ENCODE results near the gene TTC21A.

TTC21A gene

DNA sequence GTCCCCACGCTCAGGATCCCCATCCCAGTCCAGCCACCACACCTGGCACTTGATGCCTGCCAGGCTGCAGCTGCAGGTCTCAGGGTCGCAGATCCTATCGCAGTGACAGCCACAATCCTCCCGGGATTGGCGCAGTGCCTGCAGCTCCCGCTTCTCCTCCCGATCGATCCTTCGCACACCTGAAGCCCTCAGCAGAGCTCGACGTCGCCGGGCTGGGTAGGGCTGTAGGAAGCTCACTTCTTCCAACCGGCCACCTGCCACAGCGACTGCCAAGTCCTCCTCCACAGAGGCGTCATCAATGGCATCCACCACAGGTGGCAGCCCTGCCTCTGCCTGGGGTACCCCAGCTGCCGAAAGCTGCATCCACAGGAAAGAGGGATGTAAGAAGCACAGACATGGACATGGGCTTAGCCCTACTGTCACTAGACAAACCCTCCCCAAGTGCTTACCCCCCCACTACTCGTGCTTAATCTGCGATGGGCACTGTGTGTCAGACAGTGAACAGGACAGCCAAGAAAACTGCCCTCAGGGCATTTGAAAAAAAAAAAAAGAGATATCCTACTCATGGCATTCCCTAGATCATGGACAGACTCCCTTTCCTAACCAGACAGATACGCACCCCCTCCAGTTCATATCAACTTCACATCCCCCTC is 36.7 kb downstream of the TTC21A start:
- no peak for DNase-seq (ENCODE audit: low read depth)

DNA sequence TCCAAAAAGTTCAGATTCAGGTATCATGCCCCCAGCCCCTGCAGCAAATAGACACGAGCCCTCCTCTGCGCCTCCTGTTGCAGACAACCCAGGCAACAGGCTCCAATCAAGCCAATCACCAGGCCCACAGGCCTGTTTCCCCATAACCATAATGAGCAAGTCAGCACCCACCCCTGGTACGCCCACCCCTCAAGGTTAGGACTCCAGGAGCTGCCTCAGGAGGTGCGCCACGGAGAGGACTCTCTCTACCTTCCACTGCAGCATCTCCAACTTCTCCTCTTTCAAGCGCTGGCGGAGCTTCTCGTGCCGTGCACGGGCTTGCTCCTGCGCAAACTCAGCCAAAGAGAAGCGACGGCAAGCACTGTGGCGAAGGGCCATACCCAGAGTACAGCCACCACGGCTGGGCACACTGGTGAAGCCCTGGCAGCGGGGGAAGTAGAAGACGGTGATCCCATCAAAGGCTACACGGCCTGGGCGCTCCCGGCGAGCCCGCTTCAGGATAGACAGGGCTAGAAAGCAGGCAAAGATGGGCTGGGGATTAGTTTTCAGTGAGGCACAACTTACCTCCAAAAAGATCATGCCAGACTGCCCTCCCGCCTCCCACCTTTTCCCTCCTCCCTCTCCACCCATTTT is 37.4 kb downstream of the TTC21A start:
- DNase-seq (ENCODE audit: low read depth), result no peak
- TF ChIP-seq MYC (IDR thresholded peaks at IDR 0.05; ENCODE audit: low read depth, low read length), result no peak
- TF ChIP-seq POLR2A (IDR thresholded peaks at IDR 0.05; ENCODE audit: extremely low read depth, insufficient read length), result no peak

More for the DNA sequence above, 36.7 kb downstream of the TTC21A start:
- TF ChIP-seq, protein P1, sequence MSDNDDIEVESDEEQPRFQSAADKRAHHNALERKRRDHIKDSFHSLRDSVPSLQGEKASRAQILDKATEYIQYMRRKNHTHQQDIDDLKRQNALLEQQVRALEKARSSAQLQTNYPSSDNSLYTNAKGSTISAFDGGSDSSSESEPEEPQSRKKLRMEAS (IDR thresholded peaks at IDR 0.05; ENCODE audit: low read depth, low read length), result no peak
- TF ChIP-seq POLR2A (IDR thresholded peaks at IDR 0.05; ENCODE audit: extremely low read depth, insufficient read length) (no peak), MYC (IDR thresholded peaks at IDR 0.05; ENCODE audit: low read depth, low read length) (no peak), CTCF (IDR thresholded peaks at IDR 0.05; ENCODE audit: low read depth, low read length) (no peak)
- H3K4me3 ChIP-seq (ENCODE audit: low read depth, low read length), result no peak overlapping the region

DNA sequence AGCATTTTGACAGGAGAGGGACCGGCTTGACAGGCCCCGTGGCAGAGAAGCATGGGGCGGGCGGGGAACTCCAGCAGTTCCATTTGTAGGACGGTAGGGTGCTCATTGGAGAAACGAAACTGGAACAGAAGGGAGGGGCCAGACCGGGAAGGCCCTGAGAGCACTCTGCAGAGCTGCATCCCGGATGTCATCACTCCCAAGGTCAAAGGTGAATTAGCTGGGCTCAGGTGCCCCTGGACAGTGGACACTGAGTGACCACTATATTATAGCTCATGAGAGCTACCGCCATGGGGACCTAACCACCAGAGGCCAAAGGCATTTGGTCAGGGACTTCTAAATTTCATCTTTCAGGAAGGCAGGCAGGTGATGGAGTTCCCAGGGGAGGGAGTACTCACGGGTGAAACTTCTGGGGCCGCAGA is 38.6 kb downstream of the TTC21A start:
- H3K4me3 ChIP-seq (ENCODE audit: low read depth, low read length), result no peak overlapping the region
- no peak for DNase-seq (ENCODE audit: low read depth)
- no peak for TF ChIP-seq POLR2A (IDR thresholded peaks at IDR 0.05; ENCODE audit: extremely low read depth, insufficient read length)

More for the DNA sequence above, 37.4 kb downstream of the TTC21A start:
- H3K4me3 ChIP-seq (ENCODE audit: low read depth, low read length), result no peak overlapping the region

DNA sequence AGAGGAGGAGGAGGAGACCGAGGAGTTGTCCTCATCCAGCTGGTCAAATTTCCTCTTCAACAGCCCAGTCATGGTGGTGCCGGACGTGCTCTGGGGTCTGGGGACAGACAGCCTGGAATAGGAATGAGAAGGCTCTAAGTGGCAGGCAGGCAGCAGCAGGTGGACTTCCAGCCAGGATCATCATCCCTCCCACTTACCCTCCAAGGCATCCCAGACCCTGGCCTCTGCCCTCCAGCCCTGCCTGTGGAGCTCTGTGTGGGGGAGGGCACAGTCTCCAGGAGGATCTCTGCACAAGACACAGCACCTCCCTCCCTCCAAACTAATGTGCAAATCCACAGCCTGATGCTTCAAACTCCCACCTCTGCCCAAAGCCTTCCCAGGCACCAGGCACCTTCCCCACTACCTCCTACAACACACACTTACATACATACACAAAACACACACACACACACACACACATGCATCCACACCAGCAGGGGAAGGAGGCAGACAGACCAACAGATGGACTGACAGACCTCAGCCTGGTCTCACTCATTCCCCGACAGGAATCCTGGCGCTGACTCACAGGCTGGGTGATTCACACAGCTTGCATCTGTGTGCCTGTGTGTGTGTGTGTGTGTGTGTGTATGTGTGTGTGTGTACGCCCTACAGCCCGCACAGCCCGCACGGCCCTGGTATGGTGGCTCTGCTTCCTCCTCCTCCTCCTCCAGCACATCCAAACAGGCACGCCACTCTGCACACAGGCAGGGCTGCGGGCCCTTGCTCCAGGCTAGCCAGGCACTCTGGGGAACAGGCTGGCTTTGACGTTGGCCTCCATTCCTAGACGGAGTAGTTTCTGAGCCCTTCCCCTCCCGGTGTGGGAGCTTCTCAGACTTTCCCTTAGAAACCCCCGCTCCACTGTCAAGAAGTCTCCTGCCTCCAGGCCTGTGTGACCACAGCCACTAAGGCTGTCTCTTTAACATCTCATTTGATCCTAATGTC is 39.4 kb downstream of the TTC21A start:
- DNase-seq (ENCODE audit: low read depth), result peak; percentile 87
- TF ChIP-seq CTCF (IDR thresholded peaks at IDR 0.05; ENCODE audit: low read depth, low read length) (no peak), POLR2A (IDR thresholded peaks at IDR 0.05; ENCODE audit: extremely low read depth, insufficient read length) (no peak)
- TF ChIP-seq, protein P1 (IDR thresholded peaks at IDR 0.05; ENCODE audit: low read depth, low read length), result no peak
- peak overlapping the region; percentile 48 for H3K4me3 ChIP-seq (ENCODE audit: low read depth, low read length)

DNA sequence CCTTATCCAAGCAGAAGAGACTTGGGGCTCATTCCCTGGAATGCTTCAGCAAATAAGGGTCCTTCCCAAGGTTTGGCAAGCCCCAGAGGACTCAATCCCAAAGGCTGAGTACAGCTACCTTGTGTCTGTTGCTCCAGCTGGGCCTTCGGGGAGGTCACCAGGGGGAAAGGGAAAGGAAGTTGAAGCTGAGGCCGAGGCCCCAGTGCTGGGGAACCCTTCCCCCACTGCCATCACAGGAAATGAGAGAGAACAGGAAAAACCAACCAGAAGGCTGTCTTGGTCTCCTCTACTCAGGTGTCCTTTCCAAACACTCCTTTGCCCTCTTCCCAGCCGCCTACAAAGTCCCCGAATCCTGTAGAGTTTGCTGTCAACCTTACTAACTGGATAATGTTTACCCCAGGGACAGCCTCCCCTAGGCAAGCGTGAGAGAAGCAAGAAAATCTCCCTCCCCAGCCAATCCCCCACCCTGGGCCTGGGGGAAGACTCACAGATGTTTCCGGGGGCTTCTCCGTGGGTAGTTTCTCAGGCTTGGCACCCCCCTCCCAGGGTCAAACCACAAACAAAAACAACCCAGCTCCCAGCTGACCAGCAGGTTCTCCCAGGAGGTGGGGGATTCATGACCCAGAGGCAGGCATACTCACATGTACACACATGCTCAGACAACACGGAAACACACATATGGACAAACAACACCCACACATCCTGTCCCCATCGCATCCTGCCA is 40.4 kb downstream of the TTC21A start:
- DNase-seq (ENCODE audit: low read depth), result peak; percentile 74
- TF ChIP-seq POLR2A (IDR thresholded peaks at IDR 0.05; ENCODE audit: extremely low read depth, insufficient read length), result no peak
- TF ChIP-seq MYC (IDR thresholded peaks at IDR 0.05; ENCODE audit: low read depth, low read length), result no peak
- TF ChIP-seq, protein P1 (IDR thresholded peaks at IDR 0.05; ENCODE audit: low read depth, low read length), result 0 out of 2 replicates have a peak, but pooled peaks have one; percentile 4
- no peak for TF ChIP-seq CTCF (IDR thresholded peaks at IDR 0.05; ENCODE audit: low read depth, low read length)
- peak overlapping the region; percentile 48 for H3K4me3 ChIP-seq (ENCODE audit: low read depth, low read length)

DNA sequence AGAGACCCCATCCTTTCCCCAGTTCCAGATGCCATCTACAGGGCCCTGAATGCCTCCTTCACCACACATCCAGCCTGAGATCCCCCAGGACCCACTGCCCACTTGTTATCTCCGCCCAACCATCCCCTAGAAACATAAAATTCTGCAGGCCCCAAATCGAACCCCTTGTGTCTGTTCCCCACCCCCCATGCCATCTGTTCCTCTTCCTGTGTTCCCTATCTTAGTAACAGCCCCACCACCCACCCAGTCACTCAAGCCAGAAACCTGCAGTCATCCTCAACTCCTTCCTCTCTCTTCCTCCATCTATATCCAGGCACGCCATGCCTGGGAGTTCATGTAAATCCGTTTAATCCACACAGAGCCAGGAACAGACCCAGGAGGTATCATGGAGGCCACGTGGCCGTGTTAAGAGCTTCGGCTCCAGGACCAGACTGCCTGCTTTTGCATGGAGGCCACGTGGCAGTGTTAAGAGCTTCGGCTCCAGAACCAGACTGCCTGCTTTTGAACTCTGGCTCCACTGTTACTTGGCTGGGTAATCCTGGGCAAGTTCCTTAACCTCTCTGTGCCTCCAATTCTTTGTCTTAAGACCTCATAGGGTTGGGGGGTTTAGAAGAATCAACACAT is 41.1 kb downstream of the TTC21A start:
- TF ChIP-seq, protein P1 (IDR thresholded peaks at IDR 0.05; ENCODE audit: low read depth, low read length), result 0 out of 2 replicates have a peak, but pooled peaks have one; percentile 1
- TF ChIP-seq MYC (IDR thresholded peaks at IDR 0.05; ENCODE audit: low read depth, low read length) (0 out of 2 replicates have a peak, but pooled peaks have one; percentile 18), CTCF (IDR thresholded peaks at IDR 0.05; ENCODE audit: low read depth, low read length) (no peak), POLR2A (IDR thresholded peaks at IDR 0.05; ENCODE audit: extremely low read depth, insufficient read length) (no peak)
- DNase-seq (ENCODE audit: low read depth), result peak; percentile 63
- peak overlapping the region; percentile 48 for H3K4me3 ChIP-seq (ENCODE audit: low read depth, low read length)
